ENCODE data around the gene PKN1.
"Not testable (repeated sequence)": the region's sequence is repeated elsewhere in the genome, so short reads cannot be mapped to it uniquely, and the experiment has no call there.

The PKN1 gene

GRCh38 chr19:14400951-14401431 is 32.1 kb upstream of the PKN1 start:
- DNase-seq, result no peak
- TF ChIP-seq CTCF (IDR thresholded peaks at IDR 0.05; ENCODE audit: borderline replicate concordance, extremely low read depth, low read length, poor library complexity, severe bottlenecking), result no peak
- no peak for TF ChIP-seq EZH2 (IDR thresholded peaks at IDR 0.05; ENCODE audit: borderline replicate concordance, low read depth, low read length, severe bottlenecking)
- Histone ChIP-seq H3K4me1 (ENCODE audit: insufficient read depth, low read length) (no peaks in the 10 kb centered on the region), H3K36me3 (ENCODE audit: insufficient read depth, low read length) (no peaks in the 10 kb centered on the region), H4K20me1 (ENCODE audit: insufficient read depth, low read length) (peaks cover 2% of the 10 kb centered on the region), H3K27me3 (ENCODE audit: insufficient read depth, low read length, poor library complexity) (no peaks in the 10 kb centered on the region), H3K9ac (ENCODE audit: low read depth, low read length) (no peak overlapping the region), H3K4me3 (ENCODE audit: low read depth in 1 of 2, low read length in 2 of 2) (no peak overlapping the region), H3K9me3 (ENCODE audit: insufficient read depth, low read length, severe bottlenecking) (no peaks in the 10 kb centered on the region), H3K79me2 (ENCODE audit: insufficient read depth, low read length) (no peaks in the 10 kb centered on the region), H3K4me2 (ENCODE audit: insufficient read depth, low read length) (no peak overlapping the region), H3K27ac (ENCODE audit: low read length) (no peak overlapping the region), H2AFZ (ENCODE audit: low read depth, low read length) (no peak overlapping the region)
- ATAC-seq (ENCODE audit: insufficient read depth, low read depth), result no peak

GRCh38 chr19:14401468-14402195 is 31.5 kb upstream of the PKN1 start:
- DNase-seq, result no peak
- H3K9ac ChIP-seq (ENCODE audit: low read depth, low read length), result no peak overlapping the region
- no peaks in the 10 kb centered on the region for H3K9me3 ChIP-seq (ENCODE audit: insufficient read depth, low read length, severe bottlenecking)
- H4K20me1 ChIP-seq (ENCODE audit: insufficient read depth, low read length), result peaks cover 7% of the 10 kb centered on the region
- no peaks in the 10 kb centered on the region for H3K79me2 ChIP-seq (ENCODE audit: insufficient read depth, low read length)
- no peak for TF ChIP-seq EZH2 (IDR thresholded peaks at IDR 0.05; ENCODE audit: borderline replicate concordance, low read depth, low read length, severe bottlenecking)
- no peak for TF ChIP-seq CTCF (IDR thresholded peaks at IDR 0.05; ENCODE audit: borderline replicate concordance, extremely low read depth, low read length, poor library complexity, severe bottlenecking)
- H3K36me3 ChIP-seq (ENCODE audit: insufficient read depth, low read length), result peaks cover 4% of the 10 kb centered on the region
- H3K27me3 ChIP-seq (ENCODE audit: insufficient read depth, low read length, poor library complexity), result no peaks in the 10 kb centered on the region
- H3K4me1 ChIP-seq (ENCODE audit: insufficient read depth, low read length), result no peaks in the 10 kb centered on the region
- no peak overlapping the region for H2AFZ ChIP-seq (ENCODE audit: low read depth, low read length)
- no peak for ATAC-seq (ENCODE audit: insufficient read depth, low read depth)
- H3K4me3 ChIP-seq (ENCODE audit: low read depth in 1 of 2, low read length in 2 of 2), result no peak overlapping the region
- no peak overlapping the region for H3K27ac ChIP-seq (ENCODE audit: low read length)
- no peak overlapping the region for H3K4me2 ChIP-seq (ENCODE audit: insufficient read depth, low read length)

- H3K9ac ChIP-seq (ENCODE audit: low read depth, low read length), result no peak overlapping the region
- ATAC-seq (ENCODE audit: insufficient read depth, low read depth) (no peak), DNase-seq (no peak)
- peaks cover 12% of the 10 kb centered on the region for H3K36me3 ChIP-seq (ENCODE audit: insufficient read depth, low read length)
- no peak overlapping the region for H3K4me3 ChIP-seq (ENCODE audit: low read depth in 1 of 2, low read length in 2 of 2)
- H3K27ac ChIP-seq (ENCODE audit: low read length), result no peak overlapping the region
- H4K20me1 ChIP-seq (ENCODE audit: insufficient read depth, low read length), result peaks cover 15% of the 10 kb centered on the region
- TF ChIP-seq EZH2 (IDR thresholded peaks at IDR 0.05; ENCODE audit: borderline replicate concordance, low read depth, low read length, severe bottlenecking) (no peak), CTCF (IDR thresholded peaks at IDR 0.05; ENCODE audit: borderline replicate concordance, extremely low read depth, low read length, poor library complexity, severe bottlenecking) (no peak)
- H3K79me2 ChIP-seq (ENCODE audit: insufficient read depth, low read length), result no peaks in the 10 kb centered on the region
- no peaks in the 10 kb centered on the region for H3K27me3 ChIP-seq (ENCODE audit: insufficient read depth, low read length, poor library complexity)
- no peak overlapping the region for H2AFZ ChIP-seq (ENCODE audit: low read depth, low read length)
- no peaks in the 10 kb centered on the region for H3K4me1 ChIP-seq (ENCODE audit: insufficient read depth, low read length)
- H3K9me3 ChIP-seq (ENCODE audit: insufficient read depth, low read length, severe bottlenecking), result no peaks in the 10 kb centered on the region
- no peak overlapping the region for H3K4me2 ChIP-seq (ENCODE audit: insufficient read depth, low read length)
Observed at GRCh38 chr19:14402332-14403144, 30.6 kb upstream of the PKN1 start.

- not testable (repeated sequence) for H2AFZ ChIP-seq (ENCODE audit: low read depth, low read length); DNase-seq; H3K4me3 ChIP-seq (ENCODE audit: low read depth in 1 of 2, low read length in 2 of 2); H3K4me2 ChIP-seq (ENCODE audit: insufficient read depth, low read length); H3K79me2 ChIP-seq (ENCODE audit: insufficient read depth, low read length); H3K4me1 ChIP-seq (ENCODE audit: insufficient read depth, low read length); ATAC-seq (ENCODE audit: insufficient read depth, low read depth); H3K27ac ChIP-seq (ENCODE audit: low read length); H3K27me3 ChIP-seq (ENCODE audit: insufficient read depth, low read length, poor library complexity); H3K9me3 ChIP-seq (ENCODE audit: insufficient read depth, low read length, severe bottlenecking); H3K9ac ChIP-seq (ENCODE audit: low read depth, low read length)
- peaks cover 23% of the 10 kb centered on the region for H4K20me1 ChIP-seq (ENCODE audit: insufficient read depth, low read length)
- peaks cover 20% of the 10 kb centered on the region for H3K36me3 ChIP-seq (ENCODE audit: insufficient read depth, low read length)
Observed at GRCh38 chr19:14403145-14403930, 29.8 kb upstream of the PKN1 start.
